ENCODE data around the gene PROCA1. TPM values are rescaled to one million over a fixed set of nuclear protein-coding genes. Genes with fewer than 3 reads are reported as not detected.

PROCA1 gene
- total and polyA plus RNA-seq, 2 of the 8 experiments (the other 6 are each of a cell fraction or from before 2014, with no cell fraction given) = 21.2 to 26.3 TPM

DNA sequence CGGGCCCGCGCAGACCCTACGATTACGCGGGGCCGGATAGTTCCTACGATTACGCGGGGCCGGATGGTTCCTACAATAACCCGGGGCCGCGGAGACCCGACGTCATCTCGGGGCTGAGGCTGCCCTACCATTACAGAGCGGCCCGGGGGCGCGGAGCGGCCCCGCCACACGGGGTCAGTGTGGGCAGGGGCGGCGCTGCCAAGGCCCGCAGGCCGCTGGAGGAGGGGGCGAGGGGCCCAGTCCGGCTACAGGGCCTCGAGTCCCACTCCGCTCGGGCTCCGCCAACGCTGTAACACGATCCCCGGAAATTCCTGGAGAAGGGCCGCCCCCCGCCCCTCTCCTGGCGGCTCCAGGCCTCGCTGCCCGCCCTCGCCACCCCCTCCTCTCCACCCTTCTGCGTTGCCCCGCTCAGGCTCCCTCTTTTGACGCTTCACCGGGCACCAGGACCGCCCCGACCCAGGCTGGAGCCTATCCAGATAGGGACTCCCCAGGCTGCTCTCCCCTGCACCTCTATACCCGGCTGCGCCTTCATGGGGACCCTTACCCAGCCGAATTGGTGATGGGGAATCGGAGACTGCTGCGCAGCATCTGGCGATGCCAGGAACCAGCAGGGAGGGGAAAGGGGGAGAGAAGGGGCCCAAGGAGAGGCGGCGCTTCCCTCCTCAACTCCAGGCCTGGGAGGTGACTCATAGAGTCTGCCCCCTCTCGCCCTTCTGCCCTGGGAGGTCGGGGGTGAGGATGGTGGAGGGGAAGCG, 6.1 kb upstream of the PROCA1 start, which contains the start of gene RAB34 (continued):
- TF ChIP-seq, protein P1, sequence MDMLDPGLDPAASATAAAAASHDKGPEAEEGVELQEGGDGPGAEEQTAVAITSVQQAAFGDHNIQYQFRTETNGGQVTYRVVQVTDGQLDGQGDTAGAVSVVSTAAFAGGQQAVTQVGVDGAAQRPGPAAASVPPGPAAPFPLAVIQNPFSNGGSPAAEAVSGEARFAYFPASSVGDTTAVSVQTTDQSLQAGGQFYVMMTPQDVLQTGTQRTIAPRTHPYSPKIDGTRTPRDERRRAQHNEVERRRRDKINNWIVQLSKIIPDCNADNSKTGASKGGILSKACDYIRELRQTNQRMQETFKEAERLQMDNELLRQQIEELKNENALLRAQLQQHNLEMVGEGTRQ (IDR thresholded peaks at IDR 0.05; ENCODE audit: low read length) = no peak
- no peak for TF ChIP-seq KDM1A (IDR thresholded peaks at IDR 0.05; ENCODE audit: borderline replicate concordance, low read length)
